Measurements from ENCODE around the gene IRX4.

DNA sequence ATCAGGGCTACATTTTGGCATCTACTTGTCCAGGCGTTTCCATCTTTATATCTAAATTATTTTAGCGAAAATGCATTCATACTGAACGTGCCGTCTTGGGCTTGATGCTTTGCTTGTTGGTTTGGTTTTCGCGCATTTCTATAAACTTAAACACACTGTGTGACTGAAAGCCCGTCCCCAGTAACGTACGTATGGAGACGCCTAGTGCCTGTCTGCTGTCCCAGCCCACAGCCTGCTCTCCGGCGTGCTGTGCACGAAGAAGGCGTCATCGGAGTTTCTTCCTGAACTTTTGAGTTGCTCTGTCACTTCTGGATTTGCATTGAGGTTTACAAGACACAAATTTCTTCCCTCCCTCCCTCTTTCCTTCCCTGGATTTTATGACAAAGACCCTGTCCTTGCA is 40.6 kb upstream of the IRX4 start:
- TF ChIP-seq, protein P1, sequence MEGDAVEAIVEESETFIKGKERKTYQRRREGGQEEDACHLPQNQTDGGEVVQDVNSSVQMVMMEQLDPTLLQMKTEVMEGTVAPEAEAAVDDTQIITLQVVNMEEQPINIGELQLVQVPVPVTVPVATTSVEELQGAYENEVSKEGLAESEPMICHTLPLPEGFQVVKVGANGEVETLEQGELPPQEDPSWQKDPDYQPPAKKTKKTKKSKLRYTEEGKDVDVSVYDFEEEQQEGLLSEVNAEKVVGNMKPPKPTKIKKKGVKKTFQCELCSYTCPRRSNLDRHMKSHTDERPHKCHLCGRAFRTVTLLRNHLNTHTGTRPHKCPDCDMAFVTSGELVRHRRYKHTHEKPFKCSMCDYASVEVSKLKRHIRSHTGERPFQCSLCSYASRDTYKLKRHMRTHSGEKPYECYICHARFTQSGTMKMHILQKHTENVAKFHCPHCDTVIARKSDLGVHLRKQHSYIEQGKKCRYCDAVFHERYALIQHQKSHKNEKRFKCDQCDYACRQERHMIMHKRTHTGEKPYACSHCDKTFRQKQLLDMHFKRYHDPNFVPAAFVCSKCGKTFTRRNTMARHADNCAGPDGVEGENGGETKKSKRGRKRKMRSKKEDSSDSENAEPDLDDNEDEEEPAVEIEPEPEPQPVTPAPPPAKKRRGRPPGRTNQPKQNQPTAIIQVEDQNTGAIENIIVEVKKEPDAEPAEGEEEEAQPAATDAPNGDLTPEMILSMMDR (IDR thresholded peaks at IDR 0.05): no peak
- no peak for TF ChIP-seq POLR2A (IDR thresholded peaks at IDR 0.05)
